NCI-H82 treated with DMSO at 0.1 percent for 48 hours (cell line): ENCODE results near the gene MC3R.

ENCODE experiments used
- DNase-seq: peaks from one replicate; lab custom pipeline; 2025; ENCODE audit not compliant: unreplicated experiment; lab: John Stamatoyannopoulos, UW

MC3R gene

GRCh38 chr20:56249244-56249955 lies 868 bp downstream of the MC3R start:
- no peak for DNase-seq

- no peak for DNase-seq
Observed at GRCh38 chr20:56249956-56250355, 1.4 kb downstream of the MC3R start.

GRCh38 chr20:56257604-56258003 lies 9.1 kb downstream of the MC3R start:
- no peak for DNase-seq

DNA sequence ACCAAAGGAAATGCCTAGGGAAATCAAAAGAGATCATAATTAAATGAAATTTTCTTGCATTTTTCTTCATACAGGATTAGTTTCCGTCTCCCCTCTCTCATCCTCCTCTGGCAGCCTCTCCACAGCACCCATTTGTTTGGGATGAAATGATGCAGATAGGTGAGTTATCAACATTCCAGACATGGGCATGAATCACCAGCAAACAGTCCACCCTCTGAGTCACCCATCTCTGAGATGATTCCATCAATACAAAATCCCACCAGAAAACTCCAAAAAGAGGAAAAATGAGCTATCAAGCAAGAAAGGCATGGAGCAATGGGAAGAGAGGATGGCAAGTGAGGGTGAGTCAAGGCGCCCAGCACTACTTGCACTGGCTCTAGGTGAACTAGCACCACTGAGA lies 11.4 kb downstream of the MC3R start:
- no peak for DNase-seq

GRCh38 chr20:56268536-56268935 lies 20.0 kb downstream of the MC3R start:
- no peak for DNase-seq

- no peak for DNase-seq
Observed at GRCh38 chr20:56271974-56272373, 23.4 kb downstream of the MC3R start.

- no peak for DNase-seq
Observed at GRCh38 chr20:56273491-56273890, 25.0 kb downstream of the MC3R start.

GRCh38 chr20:56274156-56274555 lies 25.6 kb downstream of the MC3R start:
- DNase-seq, result no peak

GRCh38 chr20:56278196-56278595 lies 29.7 kb downstream of the MC3R start:
- DNase-seq, result no peak

DNA sequence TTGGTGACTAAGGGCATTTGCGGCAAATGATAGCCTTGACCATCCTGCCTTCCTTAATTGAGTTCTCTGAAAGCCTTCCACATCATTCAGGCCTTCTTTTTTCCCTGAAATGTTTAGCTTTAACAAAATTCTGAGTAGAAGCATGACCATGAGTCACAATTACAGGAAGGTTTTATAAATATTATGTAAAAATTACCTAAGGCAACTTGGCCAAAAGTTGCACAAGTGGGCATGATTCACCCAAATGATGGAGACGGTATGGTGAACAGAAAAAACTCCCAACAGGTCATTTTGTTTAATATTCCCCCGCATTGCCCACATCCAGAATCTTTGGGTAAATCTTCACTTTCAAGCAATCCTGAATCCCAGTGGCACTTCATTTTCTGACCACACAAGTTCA lies 37.0 kb downstream of the MC3R start:
- DNase-seq, result no peak

DNA sequence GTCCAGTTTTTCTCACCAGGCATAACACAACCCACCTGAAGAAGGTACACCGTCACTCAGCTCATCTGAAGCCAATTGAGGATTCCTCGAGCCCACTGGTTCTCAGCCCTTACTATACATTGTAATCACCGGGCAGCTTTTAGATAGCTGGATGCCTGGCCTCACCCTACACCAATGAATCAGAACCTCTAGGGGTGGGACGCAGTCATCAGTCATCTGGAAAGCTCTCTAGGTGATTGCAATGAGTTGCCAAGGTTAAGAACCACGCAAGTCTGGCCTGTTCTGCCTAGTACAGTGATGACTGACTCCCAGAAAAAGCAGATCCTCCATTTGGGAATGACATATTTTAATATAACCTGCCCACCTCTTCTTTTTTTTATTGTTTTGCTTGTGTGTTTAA lies 41.1 kb downstream of the MC3R start:
- no peak for DNase-seq

DNA sequence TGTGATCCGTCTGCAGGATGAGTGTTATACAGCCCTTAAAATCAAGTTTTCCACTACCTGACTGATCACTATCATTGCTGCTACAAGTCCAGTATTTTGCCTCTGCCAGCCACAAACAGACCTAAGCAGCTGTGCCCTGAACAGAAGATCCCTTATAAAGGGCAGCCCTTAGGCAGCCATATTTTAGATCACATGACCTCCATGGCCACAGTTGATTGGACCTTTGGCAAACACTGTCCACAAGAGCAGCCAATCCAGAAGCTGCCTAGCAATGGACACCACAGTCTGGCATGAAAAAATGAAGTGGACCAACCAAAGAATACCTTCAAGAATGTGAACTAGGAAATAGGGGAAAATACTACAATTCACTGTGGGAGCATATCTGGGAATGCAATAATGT lies 50.8 kb downstream of the MC3R start:
- DNase-seq, result no peak
